ENCODE results near the gene USP25. TPM values are rescaled to one million over a fixed set of nuclear protein-coding genes. Genes with fewer than 3 reads are reported as not detected.

The USP25 gene
- total RNA-seq, 1 donor from 2014 or later, result 27.2 TPM

DNA sequence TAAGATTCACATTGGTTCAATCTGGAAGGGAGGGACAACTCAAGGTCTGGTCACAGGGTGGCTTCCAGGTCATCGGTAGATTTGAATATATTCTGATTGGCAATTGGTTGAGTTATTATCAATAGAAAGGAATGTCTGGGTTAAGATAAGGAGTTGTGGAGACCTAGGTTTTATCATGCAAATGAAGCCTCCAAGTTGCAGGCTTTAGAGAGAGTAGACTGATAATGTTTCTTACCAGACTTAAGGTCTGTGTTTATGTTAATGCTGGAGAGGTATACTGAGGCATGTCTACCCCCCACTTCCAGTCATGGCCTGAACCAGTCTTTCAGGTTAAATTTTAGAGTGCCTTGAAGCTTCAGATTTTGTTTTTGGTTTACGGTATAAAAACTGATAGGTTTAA is 29.7 kb downstream of the USP25 start:
- Mint-ChIP-seq H3K27me3 (ENCODE audit: low read depth) (no peaks in the 10 kb centered on the region), H3K4me3 (no peak overlapping the region), H3K36me3 (ENCODE audit: low read depth) (peaks cover 35% of the 10 kb centered on the region), H3K27ac (ENCODE audit: unreplicated experiment) (no peak overlapping the region), H3K9me3 (peaks cover 19% of the 10 kb centered on the region), H3K4me1 (peaks cover 24% of the 10 kb centered on the region)
- TF ChIP-seq, protein P1, sequence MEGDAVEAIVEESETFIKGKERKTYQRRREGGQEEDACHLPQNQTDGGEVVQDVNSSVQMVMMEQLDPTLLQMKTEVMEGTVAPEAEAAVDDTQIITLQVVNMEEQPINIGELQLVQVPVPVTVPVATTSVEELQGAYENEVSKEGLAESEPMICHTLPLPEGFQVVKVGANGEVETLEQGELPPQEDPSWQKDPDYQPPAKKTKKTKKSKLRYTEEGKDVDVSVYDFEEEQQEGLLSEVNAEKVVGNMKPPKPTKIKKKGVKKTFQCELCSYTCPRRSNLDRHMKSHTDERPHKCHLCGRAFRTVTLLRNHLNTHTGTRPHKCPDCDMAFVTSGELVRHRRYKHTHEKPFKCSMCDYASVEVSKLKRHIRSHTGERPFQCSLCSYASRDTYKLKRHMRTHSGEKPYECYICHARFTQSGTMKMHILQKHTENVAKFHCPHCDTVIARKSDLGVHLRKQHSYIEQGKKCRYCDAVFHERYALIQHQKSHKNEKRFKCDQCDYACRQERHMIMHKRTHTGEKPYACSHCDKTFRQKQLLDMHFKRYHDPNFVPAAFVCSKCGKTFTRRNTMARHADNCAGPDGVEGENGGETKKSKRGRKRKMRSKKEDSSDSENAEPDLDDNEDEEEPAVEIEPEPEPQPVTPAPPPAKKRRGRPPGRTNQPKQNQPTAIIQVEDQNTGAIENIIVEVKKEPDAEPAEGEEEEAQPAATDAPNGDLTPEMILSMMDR (conservative IDR thresholded peaks at IDR 0.05), result no peak
- no peak for DNase-seq (ENCODE audit: low read depth, low spot score)

- Mint-ChIP-seq H3K27me3 (ENCODE audit: low read depth) (no peaks in the 10 kb centered on the region), H3K4me1 (peaks cover 17% of the 10 kb centered on the region), H3K27ac (ENCODE audit: unreplicated experiment) (no peak overlapping the region), H3K4me3 (no peak overlapping the region), H3K9me3 (peaks cover 15% of the 10 kb centered on the region), H3K36me3 (ENCODE audit: low read depth) (peaks cover 26% of the 10 kb centered on the region)
- TF ChIP-seq, protein P1 (conservative IDR thresholded peaks at IDR 0.05), result no peak
- DNase-seq (ENCODE audit: low read depth, low spot score), result no peak
These were observed 31.8 kb downstream of the USP25 start for GRCh38 chr21:15761507-15762100.

- Mint-ChIP-seq H3K4me1 (peaks cover 26% of the 10 kb centered on the region), H3K4me3 (no peak overlapping the region), H3K27ac (ENCODE audit: unreplicated experiment) (no peak overlapping the region), H3K9me3 (peaks cover 6% of the 10 kb centered on the region), H3K36me3 (ENCODE audit: low read depth) (peaks cover 17% of the 10 kb centered on the region), H3K27me3 (ENCODE audit: low read depth) (no peaks in the 10 kb centered on the region)
- DNase-seq (ENCODE audit: low read depth, low spot score), result no peak
- TF ChIP-seq, protein P1 (conservative IDR thresholded peaks at IDR 0.05), result no peak
These were observed 33.6 kb downstream of the USP25 start for GRCh38 chr21:15763359-15763758.

GRCh38 chr21:15764878-15765277 is 35.1 kb downstream of the USP25 start:
- TF ChIP-seq, protein P1 (conservative IDR thresholded peaks at IDR 0.05), result no peak
- Mint-ChIP-seq H3K27ac (ENCODE audit: unreplicated experiment) (no peak overlapping the region), H3K36me3 (ENCODE audit: low read depth) (peaks cover 17% of the 10 kb centered on the region), H3K9me3 (peaks cover 6% of the 10 kb centered on the region), H3K27me3 (ENCODE audit: low read depth) (no peaks in the 10 kb centered on the region), H3K4me1 (peaks cover 25% of the 10 kb centered on the region), H3K4me3 (no peak overlapping the region)
- DNase-seq (ENCODE audit: low read depth, low spot score), result no peak

DNA sequence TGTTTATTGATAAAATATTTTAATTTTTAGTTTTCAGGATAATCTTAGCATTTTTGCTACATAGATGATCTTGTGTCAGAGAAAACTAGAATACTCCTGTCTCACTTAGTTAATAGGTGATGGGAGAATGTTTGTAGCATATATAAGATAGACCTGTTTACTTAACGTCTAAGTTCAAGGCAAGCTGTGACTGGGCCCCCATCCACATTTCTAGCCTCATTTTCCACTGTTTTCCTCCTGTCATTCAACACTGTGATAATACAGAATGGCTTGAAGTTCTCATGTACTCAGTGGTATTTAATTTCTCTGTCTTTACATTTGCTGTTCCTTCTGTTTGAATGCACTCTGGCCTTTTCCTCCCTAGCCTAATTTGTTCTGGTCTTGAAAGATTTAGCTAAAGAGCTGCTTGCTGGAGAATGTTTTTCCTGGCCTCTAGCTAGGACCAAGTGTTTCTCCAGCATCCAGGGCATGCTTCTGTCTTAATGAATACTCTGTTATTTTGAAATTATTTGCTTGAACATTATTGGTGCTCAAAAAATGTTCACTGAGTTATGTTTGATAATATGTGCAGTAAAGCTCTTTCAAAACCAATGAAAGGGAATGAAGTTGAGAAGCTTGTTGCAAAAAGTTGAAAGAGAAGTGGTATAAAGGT is 37.3 kb downstream of the USP25 start:
- H3K4me1 Mint-ChIP-seq, result peaks cover 9% of the 10 kb centered on the region
- H3K27me3 Mint-ChIP-seq (ENCODE audit: low read depth), result no peaks in the 10 kb centered on the region
- H3K36me3 Mint-ChIP-seq (ENCODE audit: low read depth), result peaks cover 15% of the 10 kb centered on the region
- no peak overlapping the region for H3K4me3 Mint-ChIP-seq
- H3K27ac Mint-ChIP-seq (ENCODE audit: unreplicated experiment), result no peak overlapping the region
- TF ChIP-seq, protein P1 (conservative IDR thresholded peaks at IDR 0.05), result no peak
- DNase-seq (ENCODE audit: low read depth, low spot score), result no peak
- peaks cover 4% of the 10 kb centered on the region for H3K9me3 Mint-ChIP-seq
